Cerebellar nuclear complex (tissue), 1 donor: ENCODE data around the gene MPP1.

Experiments
- DNase-seq, 2 experiments: peaks; one replicate each; lab custom pipeline; 2025; lab: John Stamatoyannopoulos, UW

Gene MPP1

GRCh38 chrX:154731881-154732280 is 73.4 kb downstream of the MPP1 start:
- no peak for DNase-seq

GRCh38 chrX:154731184-154731583 is 74.1 kb downstream of the MPP1 start:
- no peak for DNase-seq

- no peak for DNase-seq
Observed at GRCh38 chrX:154730253-154730891, 74.9 kb downstream of the MPP1 start.

DNA sequence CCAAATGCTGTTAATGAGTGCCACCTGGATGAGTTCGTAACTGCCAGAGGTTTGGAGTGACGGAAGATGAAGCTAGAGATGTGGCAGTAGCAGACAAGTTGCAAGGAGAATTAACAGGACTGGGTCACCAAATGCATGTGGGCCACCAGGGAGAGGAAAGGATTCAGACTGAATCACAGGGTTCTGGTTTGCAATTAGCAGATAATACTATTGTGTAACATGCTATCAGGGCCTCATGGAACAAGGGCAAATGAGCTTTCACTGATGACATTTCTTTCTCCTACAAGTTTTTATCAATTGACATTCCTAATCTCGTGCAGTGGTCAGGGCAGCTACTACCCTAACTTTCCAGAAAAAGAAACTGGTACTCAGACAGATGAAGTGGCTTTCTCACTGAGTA is 75.8 kb downstream of the MPP1 start:
- no peak for DNase-seq
